Fibroblast of skin of back (primary cell): ENCODE data around the gene EVC.

Experiments used
- DNase-seq: peaks from one replicate; pipeline ENCODE4 v3.0.0-alpha.2; 2013

The EVC gene

DNA sequence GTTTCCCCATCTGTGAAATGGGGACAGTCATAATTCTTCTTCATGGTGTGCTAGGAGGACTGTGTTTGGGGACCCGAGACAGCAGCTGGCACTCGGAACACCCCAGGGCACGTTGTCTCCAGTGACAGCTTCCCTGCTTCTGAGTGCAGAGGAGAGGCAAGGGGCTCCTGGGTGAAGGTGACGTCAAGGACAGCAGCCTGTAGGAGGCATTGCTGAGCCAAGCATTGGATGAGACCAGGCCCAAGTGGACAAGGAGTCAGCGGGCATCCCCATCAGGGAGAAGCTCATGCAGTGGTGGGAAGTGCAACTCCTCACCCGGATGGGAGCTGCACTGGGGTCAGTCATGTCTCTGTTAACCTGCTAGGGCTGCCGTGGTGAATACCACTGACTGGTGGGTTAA lies 46.1 kb downstream of the EVC start:
- no peak for DNase-seq

DNA sequence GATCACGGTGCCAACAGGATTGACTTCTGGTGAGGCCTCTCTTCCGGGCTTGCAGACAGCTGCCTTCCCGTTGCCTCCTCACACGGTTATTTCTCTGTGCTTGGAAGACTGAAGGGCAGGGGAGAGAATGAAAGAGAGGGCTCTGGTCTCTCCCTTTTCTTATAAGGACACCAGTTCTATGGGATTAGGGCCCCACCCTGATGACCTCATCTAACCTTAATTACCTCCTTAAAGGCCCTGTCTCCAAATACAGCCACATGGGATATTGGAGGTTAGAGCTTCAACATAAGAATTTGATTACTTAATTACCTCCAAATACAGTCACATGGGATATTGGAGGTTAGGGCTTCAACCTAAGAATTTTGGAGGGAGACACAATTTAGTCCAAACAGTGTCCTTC lies 46.5 kb downstream of the EVC start:
- DNase-seq: no peak

DNA sequence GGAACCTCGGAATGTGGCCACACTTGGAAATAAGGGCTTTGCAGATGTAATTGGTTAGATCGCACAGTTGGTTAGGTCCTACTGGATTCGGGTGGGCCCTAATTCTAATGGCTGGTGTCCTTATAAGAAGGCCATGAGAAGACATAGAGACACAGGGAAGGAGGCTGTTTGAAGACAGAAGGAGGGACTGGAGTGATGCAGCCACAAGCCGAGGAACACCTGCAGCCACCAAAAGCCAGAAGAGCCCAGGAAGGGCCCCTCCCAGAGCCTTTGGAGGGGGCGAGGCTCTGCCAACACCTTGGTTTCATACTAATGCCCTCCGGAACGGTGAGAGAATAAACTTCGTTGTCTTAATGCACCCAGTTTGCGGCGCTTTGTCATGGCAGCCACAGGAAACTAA lies 47.0 kb downstream of the EVC start:
- no peak for DNase-seq

DNA sequence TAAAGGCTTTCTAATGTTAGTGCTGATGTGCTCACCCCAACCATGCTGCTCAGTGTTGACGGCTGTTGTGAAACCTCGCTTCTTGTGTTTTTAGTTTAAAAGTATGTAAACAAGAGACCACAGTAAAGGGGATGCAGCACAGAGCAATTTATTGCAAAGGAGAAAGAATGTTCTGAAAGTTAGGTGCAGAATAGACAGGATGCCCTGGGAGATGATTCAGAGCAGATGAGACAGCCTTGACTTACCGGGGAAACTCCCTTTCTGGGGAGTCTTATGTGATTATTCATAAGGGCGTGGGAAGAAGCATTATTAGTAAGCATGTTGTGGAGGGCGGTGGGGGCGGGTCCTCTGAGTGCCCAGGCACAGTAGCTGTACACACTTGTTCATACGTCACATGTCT lies 47.7 kb downstream of the EVC start:
- peak; percentile 95 for DNase-seq

DNA sequence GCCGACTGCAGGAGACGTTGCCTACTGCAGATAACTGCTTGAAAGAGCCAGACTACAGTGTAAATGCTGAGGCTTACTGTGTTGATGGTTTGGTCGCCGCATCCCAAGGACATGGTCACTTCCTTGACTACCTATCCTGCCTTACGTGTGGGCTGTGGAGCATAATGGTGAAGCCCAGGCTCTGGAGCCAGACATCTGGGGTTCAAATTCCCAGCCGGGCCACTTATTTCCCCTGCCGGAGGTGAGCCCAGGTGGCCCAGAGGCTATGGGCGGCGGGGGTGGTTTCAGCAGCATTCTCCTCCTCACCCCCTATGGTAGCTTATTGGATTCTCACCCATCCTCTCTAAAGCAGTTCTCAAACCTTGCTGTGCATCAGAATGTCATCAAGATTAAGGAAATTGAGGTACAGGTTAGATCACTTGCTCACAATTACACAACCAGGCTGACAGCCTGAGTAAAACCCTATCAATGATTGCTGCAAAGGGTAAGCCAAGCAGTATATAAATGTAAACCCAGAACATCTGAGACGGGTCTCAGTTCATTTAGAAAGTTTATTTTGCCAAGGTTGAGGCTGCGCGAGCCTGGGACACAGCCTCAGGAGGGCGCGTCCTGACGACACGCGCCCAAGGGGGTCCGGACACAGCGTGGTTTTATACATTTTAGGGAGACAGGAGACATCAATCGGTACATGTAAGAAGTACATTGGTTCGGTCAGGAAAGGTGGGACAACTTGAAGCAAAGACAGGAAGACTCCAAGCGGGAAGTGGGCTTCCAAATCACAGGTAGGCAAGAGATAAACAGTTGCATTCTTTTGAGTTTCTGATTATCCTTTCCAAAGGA lies 48.5 kb downstream of the EVC start:
- no peak for DNase-seq

DNA sequence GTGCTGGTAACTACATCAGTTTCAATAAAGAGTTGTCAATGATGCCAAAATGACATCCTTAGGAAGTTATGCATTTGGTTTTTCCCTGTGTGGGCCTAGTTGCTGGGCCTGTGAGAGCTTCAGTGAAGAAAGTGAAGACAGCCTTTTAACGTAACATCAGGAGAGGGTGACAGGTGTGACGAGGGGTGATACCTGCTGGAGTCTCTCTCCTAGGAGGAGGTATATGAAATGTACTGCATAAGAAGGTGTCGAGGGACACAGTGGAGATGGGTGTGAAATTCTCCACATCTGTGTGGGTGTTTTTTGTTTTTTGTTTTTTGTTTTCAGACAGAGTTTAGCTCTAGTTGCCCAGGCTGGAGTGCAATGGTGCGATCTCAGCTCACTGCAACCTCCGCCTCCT lies 49.2 kb downstream of the EVC start:
- DNase-seq: no peak

DNA sequence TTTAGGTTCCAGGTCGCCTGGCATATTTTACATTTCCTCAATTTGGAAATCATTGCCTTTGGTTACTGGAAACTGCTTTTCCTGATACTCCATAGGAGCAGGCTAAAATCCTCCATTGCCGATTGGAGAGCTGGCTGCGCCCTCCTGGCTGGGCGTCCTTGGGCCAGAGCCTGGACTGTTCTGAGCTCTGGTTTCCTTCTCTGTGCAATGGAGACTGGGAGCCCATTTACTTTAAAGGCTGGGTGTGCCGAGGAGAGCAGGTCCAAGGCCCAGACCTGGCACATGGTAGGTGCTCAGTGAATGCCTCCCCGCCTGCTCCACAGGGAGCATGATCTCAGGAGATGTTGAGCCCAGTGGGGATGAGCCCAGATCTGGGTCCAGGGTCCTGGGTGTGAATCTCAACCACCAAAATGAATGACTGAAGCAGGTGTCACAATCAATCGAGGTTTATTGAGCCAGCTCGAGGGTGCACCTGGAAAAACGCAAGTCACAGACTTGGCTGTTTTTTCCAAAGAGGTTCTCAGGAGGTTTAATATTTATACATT lies 50.0 kb downstream of the EVC start:
- no peak for DNase-seq

DNA sequence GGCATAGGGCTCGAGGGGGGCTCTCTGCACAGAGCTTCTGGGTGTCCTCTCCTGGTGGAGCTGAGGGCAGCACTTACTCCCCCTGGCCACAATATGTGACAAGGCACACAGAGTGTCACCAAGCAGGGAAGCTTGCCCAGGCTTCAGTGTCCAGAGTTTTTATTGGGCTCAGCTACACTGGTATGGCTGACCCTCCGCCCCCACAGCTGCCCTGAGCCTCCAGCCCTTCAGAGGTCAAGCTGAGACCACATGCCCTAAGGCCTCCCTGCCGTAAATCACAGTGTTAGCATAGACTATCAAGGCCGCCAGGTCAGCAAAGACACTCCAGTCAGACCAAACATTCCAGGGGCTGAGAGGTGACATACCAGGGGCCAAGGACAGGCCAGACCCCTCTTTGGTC lies 59.0 kb downstream of the EVC start:
- DNase-seq: no peak

DNA sequence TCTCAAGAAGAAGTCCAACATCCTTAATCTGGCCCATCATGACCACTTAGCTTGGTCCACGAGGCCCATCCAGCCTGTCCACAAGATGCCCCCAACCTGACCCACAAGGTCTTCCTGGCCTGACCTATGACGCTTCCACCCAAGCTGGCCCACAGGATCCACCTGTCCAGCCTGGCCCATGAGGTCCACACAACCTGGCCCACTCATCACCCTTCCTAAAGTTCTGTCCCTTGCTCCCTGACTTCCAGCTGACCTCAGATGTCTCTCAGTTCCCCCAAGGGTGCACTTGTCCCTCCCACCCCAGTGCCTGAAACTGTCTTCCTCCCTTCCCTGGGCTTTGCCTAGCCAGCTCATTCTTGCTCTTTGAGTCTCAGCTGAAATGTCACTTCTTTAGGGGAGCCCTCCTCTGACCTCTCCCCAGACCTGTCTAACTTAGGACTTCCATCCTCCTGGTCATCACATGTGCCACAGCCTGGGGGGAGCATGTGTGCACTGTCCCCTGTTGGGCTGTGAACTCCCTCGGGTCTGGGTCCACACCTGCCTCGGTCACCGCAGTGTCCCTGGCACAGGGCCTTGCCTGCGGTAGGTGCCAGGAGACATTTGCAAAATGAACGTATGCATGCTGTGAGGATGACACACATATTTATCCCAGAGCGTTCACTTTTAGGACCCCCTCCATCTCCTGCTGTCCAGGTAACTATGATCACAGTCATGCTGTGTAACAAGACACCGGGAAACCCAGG lies 61.7 kb downstream of the EVC start:
- no peak for DNase-seq

DNA sequence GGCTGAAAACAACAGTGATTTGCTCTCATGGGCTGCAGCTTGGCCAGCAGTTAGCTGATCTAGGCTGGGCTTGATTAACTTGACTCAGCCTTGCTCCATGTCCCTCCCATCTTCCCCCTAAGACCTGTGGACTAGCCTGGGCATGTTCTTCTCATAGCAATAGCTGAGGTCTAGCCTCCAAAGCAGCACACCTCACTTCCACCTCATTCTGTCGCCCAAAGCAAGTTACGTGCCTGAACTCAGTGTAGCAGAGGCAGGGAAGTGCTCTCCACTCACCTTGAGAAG lies 62.2 kb downstream of the EVC start:
- DNase-seq: no peak

DNA sequence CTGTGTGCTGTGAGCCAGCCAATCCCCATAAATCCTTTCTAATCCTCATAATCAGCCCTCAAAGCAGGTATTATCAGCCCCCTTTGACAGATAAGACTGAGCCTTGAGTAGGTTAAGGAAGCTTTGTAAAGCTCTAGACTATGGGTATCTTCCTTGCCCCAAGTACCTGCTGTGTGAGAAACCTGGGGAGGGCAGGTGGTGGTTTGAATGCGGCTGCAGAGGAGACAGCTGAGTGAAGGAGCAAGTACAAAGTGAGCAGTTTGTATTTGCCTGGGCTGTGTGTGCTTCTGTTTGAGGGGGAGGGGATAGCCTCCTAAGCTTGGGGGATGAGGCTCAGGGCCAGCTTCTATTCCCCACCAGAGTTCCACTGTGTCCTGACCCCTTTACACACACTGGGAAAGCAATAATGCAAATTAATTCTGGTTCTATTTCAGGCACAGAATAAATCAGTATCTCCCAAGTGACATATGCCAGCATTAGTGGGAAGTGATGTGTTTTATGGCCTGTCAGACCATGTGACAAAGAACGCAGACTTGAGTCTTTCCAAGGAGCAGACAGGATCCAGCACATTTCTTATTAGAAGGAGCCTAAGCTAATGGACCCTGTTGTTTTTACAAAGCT lies 63.5 kb downstream of the EVC start:
- no peak for DNase-seq

DNA sequence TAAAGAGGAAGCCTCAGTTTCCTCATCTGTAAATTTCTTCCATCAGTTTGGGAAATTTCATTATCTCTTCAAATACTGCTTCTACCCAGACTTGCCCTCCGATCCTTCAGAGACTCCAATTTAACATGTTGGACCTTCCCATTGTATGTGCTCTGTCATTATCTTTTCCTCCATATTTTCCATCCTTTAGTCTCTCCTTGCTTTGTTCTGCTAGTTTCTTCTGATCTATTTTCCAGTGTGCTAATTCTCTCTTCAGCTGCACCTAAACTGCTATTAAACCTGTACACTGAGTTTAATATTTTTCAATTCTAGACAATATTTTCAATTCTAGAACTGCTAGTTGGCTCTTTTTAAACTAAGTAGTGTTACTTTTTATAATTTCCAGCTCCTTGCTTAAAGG lies 65.5 kb downstream of the EVC start:
- no peak for DNase-seq

DNA sequence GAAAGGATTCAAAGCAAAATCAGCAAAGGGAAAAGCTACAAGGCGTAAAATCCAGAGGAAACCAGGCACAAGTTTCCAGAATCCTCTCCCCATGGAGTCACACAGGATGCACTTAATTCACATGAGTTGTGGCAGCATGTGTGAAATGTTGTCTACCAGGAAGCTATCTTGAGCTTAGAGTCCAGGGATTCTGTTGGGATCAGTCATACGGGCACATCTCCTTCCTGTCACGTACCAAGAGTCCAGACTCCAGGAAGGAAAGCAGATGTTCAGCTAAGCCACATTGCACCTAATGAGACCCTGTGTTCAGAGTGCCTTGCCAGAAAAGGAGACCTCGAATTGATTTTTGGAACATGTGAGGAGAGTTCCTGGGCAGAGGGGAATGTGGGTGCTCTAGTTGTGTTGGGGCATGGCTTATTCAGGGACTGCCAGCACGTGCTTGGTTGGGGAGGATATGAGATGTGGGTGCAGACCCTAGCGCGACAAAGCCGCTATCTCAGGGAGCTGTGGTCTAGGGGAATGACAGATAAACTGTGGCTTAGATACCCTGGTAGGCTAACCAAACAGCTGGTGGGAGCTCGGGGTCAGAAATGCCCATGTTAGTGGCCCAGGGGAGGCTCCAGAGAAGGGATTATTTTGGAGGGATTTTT lies 70.0 kb downstream of the EVC start:
- DNase-seq: peak; percentile 80

DNA sequence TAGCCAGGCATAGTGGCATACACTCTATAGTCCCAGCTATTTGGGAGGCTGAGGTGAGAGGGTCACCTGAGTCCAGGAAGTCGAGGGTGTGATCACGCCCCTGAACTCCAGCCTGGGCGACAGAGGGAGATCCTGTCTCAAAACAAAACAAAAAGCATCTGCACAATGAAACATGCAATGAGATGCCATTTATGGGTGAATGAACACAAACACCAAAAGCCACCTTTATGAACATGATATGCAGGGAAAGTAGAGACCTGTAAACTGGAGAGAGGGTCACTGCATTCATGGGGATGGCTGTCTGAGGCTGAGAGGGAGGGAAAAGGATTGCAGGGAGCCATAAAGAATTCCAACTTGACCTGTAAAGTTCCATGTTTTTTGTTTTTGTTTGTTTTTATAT lies 70.7 kb downstream of the EVC start:
- no peak for DNase-seq

DNA sequence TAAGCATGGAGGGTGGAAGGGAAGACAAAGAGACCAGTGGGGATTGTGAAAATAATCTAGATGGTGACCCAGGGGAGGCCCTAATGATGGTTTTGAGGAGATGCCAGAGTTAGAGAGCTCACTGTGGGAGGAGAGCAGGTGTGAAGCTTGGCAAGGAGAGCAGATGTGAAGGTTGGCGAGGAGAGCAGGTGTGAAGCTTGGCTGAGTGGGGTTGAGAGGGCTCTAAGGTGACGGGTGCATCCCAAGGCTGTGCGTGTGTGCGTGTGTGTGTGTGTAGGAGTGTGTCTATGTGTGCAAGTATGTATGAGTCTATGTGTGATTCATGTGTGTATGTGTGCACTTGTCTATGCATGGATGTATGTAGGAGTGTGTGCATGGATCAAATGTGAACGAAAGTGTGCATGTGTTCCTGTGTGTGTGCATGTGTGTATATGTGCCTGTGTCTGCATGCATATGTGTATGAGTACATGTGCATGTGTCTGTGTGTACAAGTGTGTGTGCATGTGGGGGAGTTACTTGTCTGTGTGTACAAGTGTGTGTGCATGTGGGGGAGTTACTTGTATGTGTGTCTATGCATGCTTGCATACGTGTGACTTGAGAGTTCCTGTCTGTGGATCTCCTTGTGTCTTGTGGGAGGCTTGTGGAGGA lies 72.0 kb downstream of the EVC start:
- no peak for DNase-seq

DNA sequence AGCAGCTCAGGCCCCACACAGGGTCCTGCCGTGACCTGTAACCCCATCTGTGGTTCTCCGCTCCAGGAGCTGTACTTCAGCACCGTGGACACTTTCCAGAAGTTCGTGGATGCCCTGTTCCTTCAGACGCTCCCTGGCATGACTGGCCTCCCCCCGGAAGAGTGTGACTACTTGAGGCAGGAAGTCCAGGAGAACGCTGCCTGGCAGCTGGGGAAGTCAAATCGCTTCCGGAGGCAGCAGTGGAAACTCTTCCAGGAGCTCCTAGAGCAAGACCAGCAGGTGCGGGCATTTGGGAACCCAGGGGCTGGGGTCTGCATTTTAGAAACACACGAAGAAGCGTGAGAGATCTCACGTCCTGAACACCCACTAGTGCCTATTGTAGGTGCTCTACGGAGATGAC lies 72.5 kb downstream of the EVC start:
- no peak for DNase-seq

DNA sequence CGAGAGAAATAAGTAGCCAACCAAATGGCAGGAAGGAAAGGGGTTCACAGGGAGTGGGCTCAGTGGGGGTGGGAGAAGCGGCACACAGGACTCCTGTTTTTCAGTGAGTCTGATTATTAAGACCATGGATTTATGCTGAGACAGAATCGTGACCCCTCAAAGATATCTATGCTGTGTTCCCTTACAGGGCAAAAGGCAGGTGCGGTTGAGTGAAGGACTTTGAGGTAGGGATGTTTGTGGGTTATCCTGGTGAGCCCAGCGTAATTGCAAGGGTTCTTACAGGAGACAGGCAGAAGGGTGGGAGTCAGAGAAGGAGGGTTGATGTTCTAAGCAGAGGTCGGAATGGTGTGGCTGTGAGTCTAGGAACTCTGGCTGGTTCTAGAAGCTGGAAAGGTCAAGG lies 73.0 kb downstream of the EVC start:
- DNase-seq: no peak

DNA sequence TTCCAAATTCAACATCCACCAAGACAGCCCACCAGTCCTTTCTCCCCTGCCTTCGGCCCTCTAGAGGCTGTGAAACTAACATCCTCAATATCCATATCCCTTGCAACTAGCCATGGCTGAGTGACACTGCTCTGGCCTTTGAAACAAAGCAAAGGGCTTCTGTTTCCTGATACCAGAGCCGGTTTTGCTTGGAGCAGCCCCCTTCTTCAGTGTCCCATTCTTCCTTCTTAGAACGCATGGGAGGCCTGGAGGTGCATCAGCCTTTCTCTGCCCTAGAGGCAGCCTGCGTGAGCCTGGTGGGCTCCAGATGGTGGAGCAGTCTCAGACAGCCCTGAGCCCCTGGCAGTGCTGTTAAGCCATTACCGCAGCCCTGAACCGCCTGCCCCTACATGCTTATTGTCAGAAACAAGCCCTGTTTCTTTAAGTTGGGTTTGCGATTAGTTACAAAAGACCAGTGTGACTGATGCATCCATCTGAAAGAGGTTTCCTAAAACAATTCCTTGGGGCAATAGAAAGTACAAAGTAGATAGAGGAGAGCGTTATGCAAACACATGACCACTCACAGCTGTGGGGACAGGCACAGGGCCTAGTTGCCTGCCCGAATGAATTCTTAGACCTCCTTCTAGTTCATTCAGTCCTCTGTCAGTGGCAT lies 74.1 kb downstream of the EVC start:
- no peak for DNase-seq

DNA sequence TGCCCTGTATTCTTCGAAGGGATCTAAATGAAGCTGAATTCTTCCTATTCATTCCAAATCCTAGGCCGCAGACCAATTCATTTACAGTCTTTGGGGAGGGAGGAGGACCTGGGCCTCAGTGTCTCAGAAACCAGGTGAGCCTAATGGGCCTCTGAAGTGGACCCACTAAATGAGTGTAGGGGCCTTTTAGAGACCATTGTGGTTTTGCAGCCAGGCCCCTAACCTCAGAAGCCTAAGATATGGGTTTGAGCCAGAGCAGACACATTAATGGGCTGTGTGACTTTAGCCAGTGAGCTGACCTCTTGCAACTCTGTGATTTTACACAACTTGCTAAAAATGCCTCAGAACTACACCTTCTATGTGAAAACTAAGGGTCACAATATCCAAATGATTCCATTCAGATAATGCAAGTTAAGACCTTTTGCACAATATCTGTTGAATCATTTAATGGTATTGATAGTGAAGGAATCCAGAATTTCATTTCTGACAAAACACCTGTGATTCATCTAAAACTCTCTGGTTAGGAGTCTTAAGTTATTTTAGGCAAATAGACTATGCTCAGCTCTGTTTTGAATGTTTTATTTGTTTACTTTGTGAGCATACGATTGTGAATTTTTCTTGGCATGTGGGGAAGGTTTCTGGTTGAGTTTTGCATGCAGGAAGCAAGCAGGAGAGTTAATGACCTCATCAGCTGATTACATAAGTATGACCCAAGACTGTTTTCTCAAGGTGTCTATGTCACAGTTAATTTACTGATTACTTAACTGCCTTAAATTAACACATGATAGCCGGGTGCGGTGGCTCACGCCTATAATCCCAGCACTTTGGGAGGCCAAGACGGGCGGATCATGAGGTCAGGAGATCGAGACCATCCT lies 75.0 kb downstream of the EVC start:
- DNase-seq: peak; percentile 60

DNA sequence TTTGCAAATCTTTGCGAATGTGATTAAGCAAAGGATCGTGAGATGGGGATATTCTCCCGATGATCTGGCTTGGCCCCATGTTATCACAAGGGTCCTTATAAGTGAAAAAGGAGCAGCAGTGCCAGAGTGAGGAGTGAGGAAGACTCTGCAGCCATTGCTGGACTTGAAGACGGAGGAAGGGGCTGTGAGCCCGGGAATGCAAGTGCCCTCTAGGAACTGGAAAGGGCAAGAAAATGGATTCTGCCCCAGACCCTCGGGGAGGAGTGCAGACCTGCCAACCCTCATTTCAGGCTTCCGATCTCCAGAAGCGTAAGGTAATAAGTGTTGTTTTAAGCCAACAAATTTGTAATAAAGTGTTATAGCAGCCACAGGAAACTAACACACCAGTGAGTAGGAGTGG lies 76.3 kb downstream of the EVC start:
- DNase-seq: no peak

DNA sequence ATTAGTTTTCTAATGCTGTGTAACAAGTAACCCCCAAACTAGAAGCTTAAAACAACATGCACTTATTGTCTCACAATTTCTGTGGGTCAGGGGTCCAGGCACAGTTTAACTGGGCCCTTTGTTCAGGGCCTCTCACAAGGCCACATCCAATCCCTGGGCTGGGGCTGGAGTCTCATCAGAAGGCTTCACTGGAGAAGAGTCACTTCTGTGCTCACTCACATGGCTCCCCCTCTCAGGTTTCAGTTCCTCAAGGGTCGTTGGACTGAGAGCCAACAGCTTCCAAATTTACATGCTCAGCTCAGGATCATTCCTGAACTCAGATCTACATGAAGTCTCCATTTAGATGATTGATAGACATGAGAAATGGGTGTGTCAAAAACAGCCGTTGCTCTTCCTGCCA lies 77.1 kb downstream of the EVC start:
- no peak for DNase-seq
